GM18502 (cell line): Measurements from ENCODE around the gene ABHD11.

Experiments used
- ATAC-seq: cut with Tn5 transposase; IDR thresholded peaks from one replicate; pipeline ENCODE4 v1.9.1; 2021; ENCODE audit warnings: mild to moderate bottlenecking; ENCODE audit not compliant: unreplicated experiment, poor library complexity

Gene ABHD11

DNA sequence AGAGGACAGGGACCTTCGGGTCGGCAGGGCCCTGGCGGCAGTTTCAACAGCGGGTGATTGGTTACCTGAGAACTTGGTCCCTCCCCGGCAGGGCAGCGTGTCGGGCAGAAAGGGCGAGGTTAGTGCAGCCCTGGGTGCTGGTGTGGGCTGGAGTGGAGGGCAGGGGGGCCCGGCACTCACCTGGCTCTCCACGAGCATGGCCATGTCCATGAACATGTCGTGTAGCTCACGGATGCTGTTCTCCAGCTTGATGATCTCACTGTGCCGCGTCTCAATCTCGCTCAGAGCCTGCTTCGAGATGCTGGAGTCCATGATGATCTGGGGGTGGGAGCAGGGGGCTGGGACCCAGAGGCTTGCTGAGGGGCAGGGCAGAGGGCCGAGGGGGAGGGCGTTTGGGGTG, 35.9 kb downstream of the ABHD11 start:
- ATAC-seq = no peak

DNA sequence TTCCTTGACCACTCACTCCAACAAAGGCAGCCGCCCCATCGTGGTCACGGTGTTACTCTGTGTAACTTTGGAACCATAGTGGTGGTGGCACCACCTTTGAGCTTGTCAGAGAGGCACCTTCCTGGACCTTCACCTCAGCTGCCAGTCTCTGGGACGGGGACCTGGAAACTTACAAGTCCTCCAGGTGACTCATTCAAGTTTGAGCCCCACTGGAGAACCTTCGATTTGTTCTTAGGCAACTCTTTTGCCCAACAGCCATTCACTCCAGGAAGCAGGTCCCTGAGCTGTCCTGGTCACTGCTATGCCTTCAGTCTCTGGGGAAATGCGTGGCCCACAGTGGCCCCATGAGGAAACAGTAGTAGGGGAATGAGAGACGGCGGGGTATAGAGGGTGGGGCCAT, 36.4 kb downstream of the ABHD11 start:
- ATAC-seq = no peak

DNA sequence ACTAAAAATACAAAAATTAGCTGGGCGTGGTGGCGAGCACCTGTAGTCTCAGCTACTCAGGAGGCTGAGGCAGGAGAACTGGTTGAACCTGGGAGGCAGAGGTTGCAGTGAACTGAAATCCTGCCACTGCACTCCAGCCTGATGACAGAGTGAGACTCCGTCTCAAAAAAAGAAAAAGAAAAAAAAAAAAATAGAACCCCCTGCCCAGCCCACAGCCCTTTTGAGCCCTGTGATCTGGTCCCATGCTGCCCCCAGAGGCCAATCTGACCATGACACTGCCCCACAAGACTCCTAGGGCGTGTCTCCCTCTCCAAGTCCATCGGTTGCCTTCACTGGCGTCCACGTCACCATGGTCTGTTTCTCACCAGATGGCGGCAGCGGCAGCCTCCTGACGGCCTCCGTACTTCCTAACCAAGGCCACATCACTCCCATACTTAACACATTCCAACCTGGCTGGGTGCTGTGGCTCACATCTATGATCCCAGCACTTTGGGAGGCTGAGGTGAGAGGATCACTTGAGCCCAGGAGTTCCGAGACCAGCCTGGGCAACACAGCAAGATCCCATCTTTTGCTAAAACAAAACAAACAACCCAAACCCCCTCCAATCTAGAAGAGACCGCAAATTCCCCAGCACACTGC, 37.1 kb downstream of the ABHD11 start:
- ATAC-seq = no peak

DNA sequence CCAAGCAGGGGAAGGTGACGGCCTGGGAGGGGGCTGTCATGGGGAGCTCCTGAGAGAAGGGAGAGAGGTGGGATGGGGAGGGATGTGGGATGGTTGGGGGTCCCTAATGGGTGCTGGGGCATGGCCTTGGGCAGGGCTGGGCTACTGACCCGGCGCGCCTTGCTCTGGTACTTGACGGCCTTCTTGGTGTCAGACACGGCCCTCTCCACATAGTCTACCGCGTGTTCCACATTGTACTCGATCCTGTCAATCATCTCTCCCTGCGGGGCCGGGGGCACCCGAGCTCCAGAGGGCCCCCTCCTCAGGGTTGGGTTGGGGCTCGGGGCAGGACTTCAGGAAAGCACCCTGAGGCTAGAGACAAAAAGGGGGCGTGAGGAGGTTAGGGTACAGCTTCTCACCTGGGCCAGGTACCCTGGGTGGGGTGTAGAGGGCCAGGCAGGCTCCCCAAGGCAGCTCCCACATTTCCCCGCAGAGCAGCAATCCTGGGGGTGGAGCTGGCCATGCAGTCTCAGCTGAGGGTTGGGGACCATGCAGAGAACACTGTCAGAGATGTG, 37.9 kb downstream of the ABHD11 start:
- no peak for ATAC-seq

DNA sequence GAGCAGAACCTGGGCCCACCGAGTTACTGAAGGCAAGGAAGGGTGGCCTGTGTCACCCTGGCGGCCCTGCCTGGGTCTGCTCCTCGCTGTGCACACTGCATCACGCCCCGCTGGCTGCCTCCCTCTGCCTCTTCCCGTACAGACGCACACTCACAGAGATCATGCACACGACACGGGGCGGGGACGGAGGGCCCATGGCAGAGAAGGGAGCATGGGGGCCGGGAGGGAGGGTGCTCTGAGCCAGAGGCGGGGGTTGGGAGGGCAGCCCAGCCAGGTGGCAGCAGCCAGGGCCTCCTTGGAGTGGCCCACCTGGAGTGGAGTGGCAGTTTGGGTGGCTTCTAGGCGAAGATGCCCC, 38.6 kb downstream of the ABHD11 start:
- ATAC-seq = no peak

DNA sequence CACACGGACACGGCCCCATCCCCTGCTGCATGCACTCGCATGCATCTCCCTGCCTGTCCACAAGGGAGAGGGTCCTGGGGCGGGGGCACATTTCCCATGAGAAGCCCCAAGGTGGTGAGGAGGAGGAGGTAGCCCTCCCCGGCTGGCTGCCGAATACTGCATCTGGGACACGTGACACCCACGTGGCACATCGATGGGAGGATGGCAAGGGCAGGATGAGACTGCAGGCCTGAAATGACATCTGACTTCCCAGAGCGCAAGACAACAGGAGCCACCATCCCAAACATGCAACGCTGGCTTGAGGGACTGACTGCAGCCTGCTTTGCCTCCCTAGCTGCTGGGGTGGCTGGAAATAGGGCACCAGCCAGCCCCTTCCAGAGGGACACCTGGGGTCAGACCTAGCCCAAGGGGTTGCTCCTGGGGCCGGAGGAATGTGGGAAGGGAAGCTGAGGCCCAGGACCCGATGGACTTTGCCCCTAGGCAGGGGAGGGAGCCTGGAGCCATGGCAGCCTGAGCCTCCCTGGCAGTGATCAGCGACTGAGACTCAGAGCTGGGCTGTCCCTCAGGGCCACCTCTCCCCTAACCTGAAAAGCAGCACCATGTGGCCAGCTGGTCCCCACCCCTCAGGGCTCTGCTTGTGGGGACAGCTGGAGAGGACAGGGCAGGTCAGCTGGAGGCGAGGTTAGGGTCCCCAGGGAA, 39.1 kb downstream of the ABHD11 start:
- no peak for ATAC-seq

DNA sequence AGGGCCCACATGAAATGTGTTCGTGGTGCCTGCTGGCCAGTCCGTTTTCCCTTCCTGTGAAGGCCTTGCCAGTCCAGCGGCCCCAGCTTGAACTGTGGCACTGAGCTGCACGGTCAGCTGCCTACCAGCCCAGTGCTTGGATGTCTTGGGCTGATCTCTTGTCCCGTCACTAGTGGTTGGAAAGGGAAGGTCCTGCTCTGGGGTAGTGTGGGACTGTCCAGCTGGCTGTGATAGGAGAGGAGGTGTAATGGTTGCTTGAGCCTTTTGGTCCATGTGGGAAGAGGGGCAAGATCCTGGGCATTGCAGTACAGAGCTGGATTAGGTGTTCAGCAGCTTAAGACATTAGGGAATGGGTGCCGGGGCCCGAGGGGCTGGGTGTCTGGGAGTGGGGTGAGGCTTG, 40.2 kb downstream of the ABHD11 start:
- ATAC-seq = no peak

DNA sequence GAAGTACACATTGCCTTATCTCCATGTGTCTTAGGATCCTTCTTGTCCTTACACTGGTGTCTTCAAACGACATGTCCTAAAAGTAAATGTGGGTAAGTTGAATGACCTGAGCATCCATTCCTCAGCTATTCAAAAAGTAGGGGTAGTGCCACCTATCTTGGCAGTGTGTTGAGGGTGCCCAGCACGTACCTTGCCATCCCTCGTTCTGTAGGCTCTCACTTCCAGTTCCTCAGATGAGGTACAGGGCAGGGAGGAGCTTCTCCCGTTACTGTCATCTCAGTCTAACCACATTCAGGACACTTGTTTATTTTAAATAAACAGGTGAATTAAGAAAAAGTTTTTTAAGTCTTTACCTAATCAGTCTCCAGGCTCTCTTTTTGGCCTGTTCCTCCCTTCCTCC, 42.2 kb downstream of the ABHD11 start:
- ATAC-seq = no peak

DNA sequence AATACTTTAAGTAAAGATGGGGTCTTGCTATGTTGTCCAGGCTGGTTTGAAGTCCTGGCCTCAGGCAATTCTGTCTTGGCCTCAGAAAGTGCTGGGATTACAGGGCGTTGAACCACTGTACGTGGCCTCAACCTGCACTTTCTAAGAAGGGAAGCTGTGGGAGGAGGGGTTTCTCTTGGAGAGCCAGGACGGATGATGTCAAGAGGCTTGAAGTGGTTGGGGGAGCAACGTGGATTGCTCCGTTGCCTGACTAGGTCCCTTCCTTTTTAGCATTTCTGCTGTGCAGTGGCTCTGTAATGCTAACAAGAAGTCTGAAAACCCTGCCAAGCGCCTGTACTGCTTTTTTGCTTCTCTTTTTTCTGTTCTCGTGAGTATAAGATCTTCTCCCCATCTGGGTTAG, 48.0 kb downstream of the ABHD11 start:
- no peak for ATAC-seq

DNA sequence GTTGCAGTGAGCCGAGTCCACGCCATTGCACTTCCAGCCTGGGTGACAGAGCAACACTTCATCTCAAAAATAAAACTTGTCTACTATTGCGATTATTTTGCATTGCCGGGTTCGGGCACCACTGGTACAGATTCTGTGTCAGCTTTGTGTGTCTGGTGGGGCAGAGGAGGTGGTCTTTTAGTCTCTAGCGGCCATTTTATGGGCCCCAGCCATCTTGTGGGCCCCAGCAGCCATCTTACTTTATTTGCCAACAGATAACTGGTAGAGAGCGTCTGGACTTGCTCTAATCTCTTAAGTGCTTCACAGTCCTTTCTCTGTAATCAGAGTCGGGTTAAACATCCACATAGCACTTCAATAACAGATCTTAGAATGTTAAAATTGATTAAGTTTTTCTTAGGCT, 50.3 kb downstream of the ABHD11 start:
- ATAC-seq = no peak
